Spleen (tissue), 7 donors: Measurements from ENCODE around the gene ADNP2.

ENCODE experiments used
- POLR2A ChIP-seq, 3 donors: fragments of 450-650 bp; IDR thresholded peaks; one replicate each; pipeline ENCODE4 v1.5.1; 2017; ENCODE audit warnings: antibody characterized with exemption in 3 of 3, mild to moderate bottlenecking in 1 of 3
- POLR2AphosphoS5 ChIP-seq, 3 donors: sonication (generic); formaldehyde crosslinking; IDR thresholded peaks; one replicate each; pipeline ENCODE4 v1.5.1; 2017; ENCODE audit warnings: antibody characterized with exemption in 3 of 3
- TF ChIP-seq, protein P1 (sequence below), 11 experiments: fragments of 200-600 bp in 7 of 11; fragments of 450-650 bp in 4 of 11; sonication (generic) in 4 of 11; IDR thresholded peaks in 8 of 11; conservative IDR thresholded peaks in 3 of 11; 1 replicate in 7 of 11; 2 replicates in 4 of 11; pipeline versions ENCODE4 v1.4.0 to v1.8.0; 2016 to 2021; ENCODE audit warnings: antibody characterized with exemption in 11 of 11, inconsistent platforms in 4 of 11, mild to moderate bottlenecking in 1 of 11
- donor health status: DM: no; HTN: no; CAD: no; lungs with moderate emphysema.
- donor health status: DM: no; HTN: no; CAD: no.
- donor health status: DM: no; HTN: no; CAD: no.

DNA sequence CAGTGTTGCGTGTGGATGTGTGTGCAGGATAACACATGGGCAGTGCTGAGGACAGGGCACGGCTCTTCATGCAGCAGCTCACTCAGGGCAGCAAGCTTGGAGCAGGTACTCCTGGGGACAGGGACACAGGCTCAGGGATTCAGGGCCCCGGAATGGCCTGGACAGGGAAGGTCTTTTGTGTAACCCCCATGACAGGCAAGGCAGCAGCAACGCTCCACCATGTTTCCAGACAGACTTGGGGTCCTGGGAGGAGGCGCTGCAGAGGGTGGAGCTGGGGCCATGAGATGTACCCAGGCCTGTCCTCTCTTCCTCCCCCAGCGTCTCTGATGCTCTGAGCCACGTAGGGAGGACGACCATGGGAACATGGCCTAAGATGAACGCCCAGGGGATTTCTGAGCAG lies 58.3 kb downstream of the ADNP2 start:
- TF ChIP-seq POLR2A (IDR thresholded peaks at IDR 0.05): no peak
- TF ChIP-seq, protein P1, sequence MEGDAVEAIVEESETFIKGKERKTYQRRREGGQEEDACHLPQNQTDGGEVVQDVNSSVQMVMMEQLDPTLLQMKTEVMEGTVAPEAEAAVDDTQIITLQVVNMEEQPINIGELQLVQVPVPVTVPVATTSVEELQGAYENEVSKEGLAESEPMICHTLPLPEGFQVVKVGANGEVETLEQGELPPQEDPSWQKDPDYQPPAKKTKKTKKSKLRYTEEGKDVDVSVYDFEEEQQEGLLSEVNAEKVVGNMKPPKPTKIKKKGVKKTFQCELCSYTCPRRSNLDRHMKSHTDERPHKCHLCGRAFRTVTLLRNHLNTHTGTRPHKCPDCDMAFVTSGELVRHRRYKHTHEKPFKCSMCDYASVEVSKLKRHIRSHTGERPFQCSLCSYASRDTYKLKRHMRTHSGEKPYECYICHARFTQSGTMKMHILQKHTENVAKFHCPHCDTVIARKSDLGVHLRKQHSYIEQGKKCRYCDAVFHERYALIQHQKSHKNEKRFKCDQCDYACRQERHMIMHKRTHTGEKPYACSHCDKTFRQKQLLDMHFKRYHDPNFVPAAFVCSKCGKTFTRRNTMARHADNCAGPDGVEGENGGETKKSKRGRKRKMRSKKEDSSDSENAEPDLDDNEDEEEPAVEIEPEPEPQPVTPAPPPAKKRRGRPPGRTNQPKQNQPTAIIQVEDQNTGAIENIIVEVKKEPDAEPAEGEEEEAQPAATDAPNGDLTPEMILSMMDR (IDR thresholded peaks at IDR 0.05 in 8 of 11, conservative IDR thresholded peaks at IDR 0.05 in 3 of 11): no peak
- TF ChIP-seq POLR2AphosphoS5 (IDR thresholded peaks at IDR 0.05): no peak
